GM23248 (cell line): ENCODE results near the gene MAGI3. TPM values are rescaled to one million over a fixed set of nuclear protein-coding genes. Genes with fewer than 3 reads are reported as not detected.
"Not testable (repeated sequence)": the region's sequence is repeated elsewhere in the genome, so short reads cannot be mapped to it uniquely, and the experiment has no call there.

Source experiments
- DNase-seq: peaks from one replicate; pipeline ENCODE4 v3.0.0-alpha.2; 2015
- H2AFZ ChIP-seq: fragments of 200-600 bp; sonication (generic); 2 replicates; pipeline ENCODE4 v1.6.1; 2016; ENCODE audit warnings: antibody characterized with exemption
- H3F3A ChIP-seq: fragments of 200-600 bp; sonication (generic); 2 replicates; pipeline ENCODE4 v1.6.1; 2016; ENCODE audit warnings: mild to moderate bottlenecking, antibody characterized with exemption, mixed run types; ENCODE audit not compliant: insufficient read depth
- H3K27ac ChIP-seq: fragments of 200-600 bp; sonication (generic); 2 replicates; pipeline ENCODE4 v1.5.1; 2016; ENCODE audit warnings: mild to moderate bottlenecking
- H3K27me3 ChIP-seq: fragments of 200-600 bp; sonication (generic); replicated peaks from 2 replicates; pipeline ENCODE4 v1.6.1; 2016; ENCODE audit warnings: mild to moderate bottlenecking; ENCODE audit not compliant: insufficient read depth
- H3K36me3 ChIP-seq: fragments of 200-600 bp; sonication (generic); 2 replicates; pipeline ENCODE4 v1.6.1; 2016; ENCODE audit warnings: low read depth, mild to moderate bottlenecking
- H3K4me1 ChIP-seq: fragments of 200-600 bp; sonication (generic); 2 replicates; pipeline ENCODE4 v1.6.1; 2016; ENCODE audit warnings: mild to moderate bottlenecking; ENCODE audit not compliant: insufficient read depth
- H3K4me2 ChIP-seq: fragments of 200-600 bp; sonication (generic); one replicate; pipeline ENCODE4 v1.6.1; 2016; ENCODE audit warnings: mild to moderate bottlenecking; ENCODE audit not compliant: unreplicated experiment
- H3K4me3 ChIP-seq: fragments of 200-600 bp; sonication (generic); 2 replicates; pipeline ENCODE4 v1.5.1; 2016; ENCODE audit warnings: mild to moderate bottlenecking
- H3K79me2 ChIP-seq: fragments of 200-600 bp; sonication (generic); 2 replicates; pipeline ENCODE4 v1.6.1; 2016; ENCODE audit warnings: mild to moderate bottlenecking; ENCODE audit not compliant: insufficient read depth
- H3K9ac ChIP-seq: fragments of 200-600 bp; sonication (generic); 2 replicates; pipeline ENCODE4 v1.6.1; 2016; ENCODE audit warnings: mild to moderate bottlenecking
- H3K9me2 ChIP-seq: fragments of 200-600 bp; sonication (generic); 2 replicates; pipeline ENCODE4 v1.6.1; 2016; ENCODE audit warnings: mixed run types, mild to moderate bottlenecking, moderate library complexity; ENCODE audit not compliant: insufficient read depth
- H3K9me3 ChIP-seq: fragments of 200-600 bp; sonication (generic); one replicate; pipeline ENCODE4 v1.6.1; 2017; ENCODE audit warnings: low read depth
- H4K20me1 ChIP-seq: fragments of 200-600 bp; sonication (generic); 2 replicates; pipeline ENCODE4 v1.6.0; 2016; ENCODE audit not compliant: insufficient read depth
- EZH2 ChIP-seq: fragments of 200-600 bp; sonication (generic); IDR thresholded peaks from 2 replicates; pipeline ENCODE4 v1.6.1; 2018; ENCODE audit warnings: antibody characterized with exemption, mild to moderate bottlenecking; ENCODE audit not compliant: insufficient read depth, poor library complexity, severe bottlenecking
- EZH2phosphoT487 ChIP-seq: fragments of 200-600 bp; sonication (generic); IDR thresholded peaks from 2 replicates; pipeline ENCODE4 v1.6.1; 2018; ENCODE audit warnings: antibody characterized with exemption, moderate library complexity, mild to moderate bottlenecking, low read depth; ENCODE audit not compliant: insufficient read depth
- WGBS, 2 experiments: methylation state at CpG; one replicate each; pipeline ENCODE4 v1.1.6; 2015 to 2017; ENCODE audit warnings: low lambda C conversion rate in 2 of 2, low coverage in 1 of 2; ENCODE audit errors: missing lambda C conversion rate in 2 of 2; 5-methylcytosine and 5-hydroxymethylcytosine counted together
- in situ Hi-C: fragments of 300-500 bp; cut with MboI; formaldehyde crosslinking; loops from 2 replicates; pipeline ENCODE4 v1.15.0; 2020
- polyA plus RNA-seq: library from polyadenylated mRNA; unstranded; fragments of >200 nt; fragmentation: Nextera tagmentation; extraction: Ambion mirVana; gene quantifications from 2 replicates; pipeline ENCODE4 v1.2.1, GENCODE V29; 2016
- total RNA-seq: library from RNA; depleted of rRNA; stranded (reverse); fragments of >200 nt; shearing (Covaris generic); gene quantifications from 2 replicates; pipeline ENCODE4 v1.2.3, GENCODE V29; 2014

The MAGI3 gene
- total and polyA plus RNA-seq, 2 experiments from 2014 or later, result 1.9 to 7.2 TPM

GRCh38 chr1:113694910-113695309 is 304.6 kb downstream of the MAGI3 start:
- Histone ChIP-seq H3K9me2 (no peaks in the 10 kb centered on the region), H3K9me3 (no peaks in the 10 kb centered on the region), H3K27ac (no peak overlapping the region), H3K4me3 (no peak overlapping the region), H3K79me2 (no peaks in the 10 kb centered on the region), H3K36me3 (peaks cover 24% of the 10 kb centered on the region), H3K27me3 (no peaks in the 10 kb centered on the region), H3F3A (no peaks in the 10 kb centered on the region), H3K4me1 (no peaks in the 10 kb centered on the region), H3K4me2 (no peak overlapping the region), H4K20me1 (no peaks in the 10 kb centered on the region), H2AFZ (no peak overlapping the region), H3K9ac (no peak overlapping the region)
- TF ChIP-seq EZH2 (no peak), EZH2phosphoT487 (no peak)
- in situ Hi-C loops, result no loop called here
- DNase-seq, result no peak

GRCh38 chr1:113701429-113701828 is 311.1 kb downstream of the MAGI3 start:
- H3K9ac ChIP-seq, result no peak overlapping the region

DNA sequence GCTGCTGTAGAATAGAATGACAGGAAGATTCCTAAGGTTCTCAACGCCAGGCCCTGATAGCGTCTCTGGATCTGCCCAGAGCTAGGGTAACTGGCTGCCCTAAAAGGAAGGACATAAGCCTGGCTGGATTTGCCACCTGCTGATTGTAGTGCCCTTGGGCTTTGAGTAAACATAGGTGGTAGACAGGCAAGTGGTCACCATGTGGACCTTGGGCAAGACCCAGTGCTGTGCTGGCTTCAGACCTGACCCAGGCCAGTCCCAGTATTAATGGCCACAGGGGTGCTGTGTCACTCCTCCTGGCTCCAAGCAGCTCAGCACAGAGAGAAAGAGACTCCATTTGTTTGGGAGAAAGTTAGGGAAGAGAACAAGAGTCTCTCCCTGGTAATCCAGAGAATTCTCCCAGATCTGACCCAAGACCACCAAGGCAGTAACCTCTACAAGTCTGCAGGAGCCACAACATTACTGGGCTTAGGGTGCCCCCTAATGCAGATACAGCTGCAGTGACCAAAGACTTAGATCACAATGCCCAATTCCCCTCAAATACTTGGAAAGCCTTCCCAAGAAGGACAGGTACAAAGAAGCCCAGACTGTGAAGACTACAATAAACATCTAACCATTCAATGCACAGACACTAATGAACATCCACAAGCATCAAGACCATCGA is 324.4 kb downstream of the MAGI3 start:
- H3K9ac ChIP-seq, result no peak overlapping the region
- H3K4me3 ChIP-seq, result no peak overlapping the region
- in situ Hi-C loops, result no loop called here
- no peak for DNase-seq
- H3K9me2 ChIP-seq, result no peaks in the 10 kb centered on the region
- H3F3A ChIP-seq, result no peaks in the 10 kb centered on the region
- no peak overlapping the region for H3K27ac ChIP-seq
- H3K4me1 ChIP-seq, result no peaks in the 10 kb centered on the region
- WGBS, 2 experiments, result 95 to 100% methylated on average over 3 of the region's 3 CpGs
- no peak overlapping the region for H2AFZ ChIP-seq
- no peak overlapping the region for H3K4me2 ChIP-seq
- no peaks in the 10 kb centered on the region for H3K9me3 ChIP-seq
- H3K79me2 ChIP-seq, result no peaks in the 10 kb centered on the region
- no peak for TF ChIP-seq EZH2
- no peak for TF ChIP-seq EZH2phosphoT487
- no peaks in the 10 kb centered on the region for H4K20me1 ChIP-seq
- H3K36me3 ChIP-seq, result peaks cover 26% of the 10 kb centered on the region
- H3K27me3 ChIP-seq, result no peaks in the 10 kb centered on the region

More at GRCh38 chr1:113701429-113701828, 311.1 kb downstream of the MAGI3 start:
- Histone ChIP-seq H3K36me3 (peaks cover 25% of the 10 kb centered on the region), H3K4me1 (no peaks in the 10 kb centered on the region), H3K9me2 (no peaks in the 10 kb centered on the region), H3K9me3 (no peaks in the 10 kb centered on the region), H4K20me1 (no peaks in the 10 kb centered on the region), H2AFZ (no peak overlapping the region), H3K79me2 (no peaks in the 10 kb centered on the region), H3K27me3 (no peaks in the 10 kb centered on the region), H3K4me2 (no peak overlapping the region), H3F3A (no peaks in the 10 kb centered on the region), H3K27ac (no peak overlapping the region), H3K4me3 (no peak overlapping the region)
- 90 to 95% methylated on average over 3 of the region's 3 CpGs for WGBS, 2 experiments
- TF ChIP-seq EZH2phosphoT487, result no peak
- TF ChIP-seq EZH2, result no peak
- DNase-seq, result peak; percentile 5
- in situ Hi-C loops, result no loop called here

- H3K4me1 ChIP-seq, H3K4me3 ChIP-seq, H3K27ac ChIP-seq, H3K79me2 ChIP-seq, H3K9ac ChIP-seq, DNase-seq, H3K27me3 ChIP-seq, in situ Hi-C loops, H3K9me3 ChIP-seq, H3K4me2 ChIP-seq, H3F3A ChIP-seq, H2AFZ ChIP-seq, H4K20me1 ChIP-seq, H3K9me2 ChIP-seq: not testable (repeated sequence)
- WGBS, 2 experiments, result 94 to 96% methylated on average over 6 of the region's 6 CpGs
- peaks cover 33% of the 10 kb centered on the region for H3K36me3 ChIP-seq
These were observed 327.2 kb downstream of the MAGI3 start for GRCh38 chr1:113717506-113717905.

GRCh38 chr1:113718621-113719020 is 328.3 kb downstream of the MAGI3 start:
- H3K36me3 ChIP-seq, result peaks cover 28% of the 10 kb centered on the region
- H3F3A ChIP-seq, H3K9me2 ChIP-seq, H3K9me3 ChIP-seq, H3K4me2 ChIP-seq, H3K4me1 ChIP-seq, H4K20me1 ChIP-seq, H3K79me2 ChIP-seq, H2AFZ ChIP-seq, H3K27me3 ChIP-seq, H3K9ac ChIP-seq, H3K4me3 ChIP-seq, DNase-seq, in situ Hi-C loops, H3K27ac ChIP-seq: not testable (repeated sequence)
- WGBS, 2 experiments, result 91 to 100% methylated on average over 5 of the region's 5 CpGs
